ENCODE results near the gene NPHP4. TPM values are rescaled to one million over a fixed set of nuclear protein-coding genes. Genes with fewer than 3 reads are reported as not detected.

NPHP4 gene
- total RNA-seq, 1 experiment from 2014 or later: 20.0 TPM

GRCh38 chr1:5960336-5960735 lies 31.9 kb downstream of the NPHP4 start (continued):
- TF ChIP-seq ZBTB33 (IDR thresholded peaks at IDR 0.05; ENCODE audit: extremely low read depth, insufficient replicate concordance, low read length) (no peak), SP1 (IDR thresholded peaks at IDR 0.05; ENCODE audit: low read depth) (no peak), MAX (IDR thresholded peaks at IDR 0.05) (no peak), ZNF274 (IDR thresholded peaks at IDR 0.05; ENCODE audit: low read depth, low read length) (no peak)

GRCh38 chr1:5959667-5960230 lies 32.5 kb downstream of the NPHP4 start:
- intact Hi-C loops (cut with micrococcal nuclease): no loop called here
- Histone ChIP-seq H2AFZ (ENCODE audit: low read depth, low read length, poor library complexity, severe bottlenecking) (no peak overlapping the region), H3K4me2 (ENCODE audit: low read length) (no peak overlapping the region), H3K27ac (ENCODE audit: low read depth, low read length) (no peak overlapping the region), H3K4me3 (replicated peaks in 1 of 2; ENCODE audit: low read depth in 1 of 2, low read length in 2 of 2) (no peak overlapping the region), H3K27me3 (ENCODE audit: insufficient read depth, low read length) (no peaks in the 10 kb centered on the region), H3K79me2 (ENCODE audit: insufficient read depth, low read length) (no peaks in the 10 kb centered on the region), H3K4me1 (ENCODE audit: control insufficient read depth in 1 of 2, insufficient read depth in 2 of 2, low read length in 2 of 2) (no peaks in the 10 kb centered on the region), H3K9ac (ENCODE audit: low read length) (no peak overlapping the region), H4K20me1 (ENCODE audit: insufficient read depth) (no peaks in the 10 kb centered on the region), H3K36me3 (ENCODE audit: control insufficient read depth in 1 of 2, insufficient read depth in 2 of 2, low read length in 2 of 2) (peaks cover 0 to 4% of the 10 kb centered on the region in 2 experiments; a peak in 1 of 4 replicates), H3K9me3 (ENCODE audit: control insufficient read depth in 1 of 2, insufficient read depth in 1 of 2, low read depth in 1 of 2, low read length in 2 of 2) (no peaks in the 10 kb centered on the region), H3K9me2 (ENCODE audit: insufficient read depth) (no peaks in the 10 kb centered on the region)
- TF ChIP-seq JUND (IDR thresholded peaks at IDR 0.05): no peak
- ChIA-PET RAD21 (ENCODE audit: low non-redundant PET in 1 of 2, low total read pairs in 2 of 2, uncharacterized antibody in 2 of 2, unreplicated experiment in 2 of 2) (no interaction called here), POLR2A (no interaction called here), CTCF (no interaction called here)
- BruUV-seq (replicated peaks): no TSS peak
- no peak for DNase-seq (ENCODE audit: low read depth, low spot score)
- no peak for ATAC-seq

DNA sequence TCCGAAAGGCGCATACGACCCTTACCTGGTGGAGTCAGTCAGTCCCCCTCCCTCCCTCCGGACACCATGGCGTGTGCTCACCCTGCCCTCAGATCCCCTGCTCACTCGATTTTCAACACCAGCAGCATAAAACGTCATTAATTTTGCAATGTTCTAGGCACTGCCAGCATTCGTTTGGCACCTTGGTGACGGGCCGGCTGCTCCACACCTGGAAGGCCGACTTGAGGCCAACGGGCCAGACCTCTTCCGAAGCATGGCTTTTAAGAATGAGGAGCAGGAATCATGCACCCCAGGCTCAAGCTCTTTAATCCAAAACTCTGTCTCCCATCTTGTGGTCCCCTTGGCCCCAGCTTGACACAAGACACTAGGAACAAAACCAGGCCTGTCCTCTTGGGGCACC lies 33.1 kb downstream of the NPHP4 start:
- RAD21 ChIA-PET (ENCODE audit: low non-redundant PET in 1 of 2, low total read pairs in 2 of 2, uncharacterized antibody in 2 of 2, unreplicated experiment in 2 of 2): no interaction called here
- H3K4me2 ChIP-seq (ENCODE audit: low read length): no peak overlapping the region
- no TSS peak for BruUV-seq (replicated peaks)
- TF ChIP-seq ZFX (IDR thresholded peaks at IDR 0.05): no peak
- TF ChIP-seq, protein P1, sequence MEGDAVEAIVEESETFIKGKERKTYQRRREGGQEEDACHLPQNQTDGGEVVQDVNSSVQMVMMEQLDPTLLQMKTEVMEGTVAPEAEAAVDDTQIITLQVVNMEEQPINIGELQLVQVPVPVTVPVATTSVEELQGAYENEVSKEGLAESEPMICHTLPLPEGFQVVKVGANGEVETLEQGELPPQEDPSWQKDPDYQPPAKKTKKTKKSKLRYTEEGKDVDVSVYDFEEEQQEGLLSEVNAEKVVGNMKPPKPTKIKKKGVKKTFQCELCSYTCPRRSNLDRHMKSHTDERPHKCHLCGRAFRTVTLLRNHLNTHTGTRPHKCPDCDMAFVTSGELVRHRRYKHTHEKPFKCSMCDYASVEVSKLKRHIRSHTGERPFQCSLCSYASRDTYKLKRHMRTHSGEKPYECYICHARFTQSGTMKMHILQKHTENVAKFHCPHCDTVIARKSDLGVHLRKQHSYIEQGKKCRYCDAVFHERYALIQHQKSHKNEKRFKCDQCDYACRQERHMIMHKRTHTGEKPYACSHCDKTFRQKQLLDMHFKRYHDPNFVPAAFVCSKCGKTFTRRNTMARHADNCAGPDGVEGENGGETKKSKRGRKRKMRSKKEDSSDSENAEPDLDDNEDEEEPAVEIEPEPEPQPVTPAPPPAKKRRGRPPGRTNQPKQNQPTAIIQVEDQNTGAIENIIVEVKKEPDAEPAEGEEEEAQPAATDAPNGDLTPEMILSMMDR (IDR thresholded peaks at IDR 0.05 in 2 of 3, conservative IDR thresholded peaks at IDR 0.05 in 1 of 3; ENCODE audit: borderline replicate concordance in 1 of 3, insufficient read depth in 1 of 3, low read depth in 2 of 3, low read length in 2 of 3): no peak
- no peak for TF ChIP-seq EZH2 (IDR thresholded peaks at IDR 0.05)
- TF ChIP-seq ELF1 (IDR thresholded peaks at IDR 0.05; ENCODE audit: borderline replicate concordance, low read depth): no peak
- no peak for TF ChIP-seq RAD21 (IDR thresholded peaks at IDR 0.05; ENCODE audit: low read depth)
- no peak for TF ChIP-seq POLR2A (IDR thresholded peaks at IDR 0.05; ENCODE audit: borderline replicate concordance, extremely low read depth, insufficient read depth, insufficient read length)
- TF ChIP-seq MAX (IDR thresholded peaks at IDR 0.05): no peak
- TF ChIP-seq ZBTB33 (IDR thresholded peaks at IDR 0.05; ENCODE audit: extremely low read depth, insufficient replicate concordance, low read length): no peak

More for the DNA sequence above, 33.1 kb downstream of the NPHP4 start:
- Histone ChIP-seq H3K9me3 (ENCODE audit: control insufficient read depth in 1 of 2, insufficient read depth in 1 of 2, low read depth in 1 of 2, low read length in 2 of 2) (no peaks in the 10 kb centered on the region), H3K4me3 (replicated peaks in 1 of 2; ENCODE audit: low read depth in 1 of 2, low read length in 2 of 2) (no peak overlapping the region), H3K9ac (ENCODE audit: low read length) (no peak overlapping the region), H2AFZ (ENCODE audit: low read depth, low read length, poor library complexity, severe bottlenecking) (no peak overlapping the region), H3K27ac (ENCODE audit: low read depth, low read length) (no peak overlapping the region), H3K79me2 (ENCODE audit: insufficient read depth, low read length) (no peaks in the 10 kb centered on the region), H3K9me2 (ENCODE audit: insufficient read depth) (no peaks in the 10 kb centered on the region), H3K27me3 (ENCODE audit: insufficient read depth, low read length) (no peaks in the 10 kb centered on the region), H3K36me3 (ENCODE audit: control insufficient read depth in 1 of 2, insufficient read depth in 2 of 2, low read length in 2 of 2) (peaks cover 0 to 4% of the 10 kb centered on the region in 2 experiments; a peak in 1 of 4 replicates), H3K4me1 (ENCODE audit: control insufficient read depth in 1 of 2, insufficient read depth in 2 of 2, low read length in 2 of 2) (no peaks in the 10 kb centered on the region), H4K20me1 (ENCODE audit: insufficient read depth) (no peaks in the 10 kb centered on the region)
- ATAC-seq: no peak
- intact Hi-C loops (cut with micrococcal nuclease): no loop called here
- DNase-seq (ENCODE audit: low read depth, low spot score): no peak
- POLR2A ChIA-PET: no interaction called here
- CTCF ChIA-PET: no interaction called here
